HG03571 (cell line): ENCODE measurements around the gene CELF4.

Experiments used
- ATAC-seq: cut with Tn5 transposase; IDR thresholded peaks from one replicate; pipeline ENCODE4 v1.9.1; 2021; ENCODE audit not compliant: unreplicated experiment

Gene CELF4

DNA sequence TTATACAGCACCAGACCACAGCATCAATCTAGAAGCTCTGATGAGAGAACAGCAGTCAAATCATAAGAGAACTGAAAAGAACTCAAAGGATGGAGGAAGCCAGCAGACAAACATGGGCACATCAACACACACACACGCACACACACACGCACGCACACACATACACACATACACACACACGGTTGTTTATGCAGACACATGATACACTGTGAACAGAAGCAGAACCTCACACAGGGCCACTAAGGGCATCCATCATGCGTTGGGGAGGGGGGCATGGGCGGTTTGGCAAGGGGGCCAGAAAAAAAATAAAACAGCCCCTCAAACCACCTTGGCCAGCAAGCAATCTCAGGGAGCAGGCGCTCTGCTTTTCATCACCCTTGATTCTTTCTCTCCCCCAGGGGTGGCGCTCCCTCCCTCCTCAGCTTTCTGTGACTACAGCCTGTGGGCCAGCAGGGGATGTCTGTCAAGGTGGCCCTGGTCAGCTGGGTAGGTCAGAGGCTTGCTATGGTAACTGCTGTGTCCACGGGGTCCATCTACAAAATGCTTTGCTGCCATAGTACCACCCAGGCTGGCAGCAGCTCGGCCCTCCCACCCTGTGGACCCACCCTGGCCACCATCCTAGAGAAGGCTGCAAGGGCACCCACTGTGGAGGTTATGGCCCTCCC, 318.0 kb downstream of the CELF4 start:
- ATAC-seq: no peak

DNA sequence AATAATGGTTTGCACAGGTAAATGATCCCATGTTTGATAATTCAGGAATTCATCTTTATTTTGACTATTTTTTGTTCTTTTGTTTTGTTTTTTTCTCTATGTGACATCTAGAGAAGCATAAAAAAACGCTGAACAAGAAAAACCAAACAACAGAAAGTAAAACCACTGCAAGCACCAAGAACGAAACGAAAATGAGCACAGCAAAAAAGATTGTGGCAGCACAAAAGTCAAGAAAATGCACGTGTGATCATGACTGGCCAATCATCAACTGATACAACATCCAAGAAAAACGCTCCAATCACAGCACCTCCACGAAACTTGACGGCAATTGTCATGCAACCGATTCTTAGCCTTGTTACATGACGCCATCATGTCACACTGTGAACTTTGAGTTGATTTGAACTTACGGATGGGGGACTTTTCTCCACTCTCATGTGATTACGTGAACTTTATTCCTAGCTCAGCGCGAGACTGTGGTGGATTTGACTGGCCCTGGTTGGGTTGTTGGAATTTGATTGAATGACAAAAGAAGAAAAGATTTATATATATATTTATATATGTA, 318.7 kb downstream of the CELF4 start:
- no peak for ATAC-seq

DNA sequence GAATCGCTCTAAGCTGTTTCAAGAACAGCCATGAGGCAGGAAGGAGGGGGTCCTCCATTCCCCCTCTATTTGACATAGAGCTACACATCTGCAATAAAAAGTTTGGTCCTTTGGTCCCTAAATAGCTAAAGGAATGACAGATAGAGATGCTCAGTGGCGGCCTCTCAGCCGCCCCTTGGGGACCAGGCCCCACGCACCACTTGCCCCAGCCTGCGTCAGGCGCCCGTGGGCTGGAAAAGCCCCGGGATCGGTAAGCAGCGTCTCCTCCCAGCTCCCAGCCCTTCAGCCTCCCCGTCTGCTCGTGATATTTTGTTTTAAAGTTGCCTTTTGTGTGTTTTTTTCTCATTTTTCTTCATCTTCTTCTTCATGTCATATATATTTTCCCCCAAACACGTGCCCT, 321.0 kb downstream of the CELF4 start:
- no peak for ATAC-seq

DNA sequence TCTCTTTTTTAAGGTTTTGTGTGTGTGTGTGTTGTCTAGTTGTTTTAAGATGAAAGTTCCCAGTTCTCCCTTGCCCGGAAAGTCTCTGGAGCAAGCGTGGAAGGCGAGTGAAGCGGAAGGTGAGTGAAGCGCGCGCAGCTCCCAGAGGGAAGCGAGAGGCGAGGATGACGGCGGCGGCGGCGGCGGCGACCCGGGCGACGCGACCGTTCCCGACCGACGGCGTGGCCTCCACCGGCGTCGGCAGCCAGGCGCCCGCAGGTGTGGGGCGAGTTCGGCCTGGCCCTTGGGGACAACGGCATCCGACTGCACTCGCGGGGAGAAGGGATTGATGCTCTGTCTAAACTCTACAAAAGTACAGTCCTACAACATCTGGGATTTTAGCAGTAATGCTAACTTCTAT, 321.9 kb downstream of the CELF4 start:
- no peak for ATAC-seq

DNA sequence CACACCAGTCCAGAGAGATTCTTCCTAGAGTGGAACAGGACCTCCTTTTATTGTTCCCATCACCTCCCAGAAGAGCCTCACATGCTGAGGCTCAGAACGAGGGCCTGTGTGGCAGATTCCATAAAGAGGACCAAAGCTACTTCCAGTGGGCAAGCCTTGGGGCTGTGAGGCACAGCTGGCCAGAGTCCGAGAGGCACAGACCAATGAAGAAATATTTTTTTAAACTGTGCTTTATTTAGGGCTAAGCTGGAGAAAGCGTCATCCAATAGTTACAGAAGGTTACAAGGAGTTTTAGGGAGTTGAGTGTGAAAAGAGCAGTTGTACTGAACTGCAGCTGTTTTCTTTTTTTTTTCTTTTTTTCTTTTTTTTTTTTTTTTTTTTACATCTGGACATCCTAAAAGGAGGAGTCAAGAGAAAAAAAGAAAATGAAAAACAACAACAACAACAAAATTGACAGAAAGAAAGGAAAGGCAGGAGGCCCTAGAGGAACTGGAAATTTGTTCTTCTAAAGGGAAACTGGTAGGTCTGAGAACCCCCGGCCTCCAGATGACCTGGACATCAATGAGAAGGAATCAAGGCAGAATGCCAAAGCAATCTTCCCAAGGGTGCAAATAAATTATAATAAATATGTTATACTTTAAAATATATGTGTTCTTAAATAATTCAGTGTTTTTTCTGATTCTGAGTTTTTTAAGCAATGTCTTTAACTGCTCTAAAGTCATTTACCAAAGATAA, 322.6 kb downstream of the CELF4 start:
- no peak for ATAC-seq

DNA sequence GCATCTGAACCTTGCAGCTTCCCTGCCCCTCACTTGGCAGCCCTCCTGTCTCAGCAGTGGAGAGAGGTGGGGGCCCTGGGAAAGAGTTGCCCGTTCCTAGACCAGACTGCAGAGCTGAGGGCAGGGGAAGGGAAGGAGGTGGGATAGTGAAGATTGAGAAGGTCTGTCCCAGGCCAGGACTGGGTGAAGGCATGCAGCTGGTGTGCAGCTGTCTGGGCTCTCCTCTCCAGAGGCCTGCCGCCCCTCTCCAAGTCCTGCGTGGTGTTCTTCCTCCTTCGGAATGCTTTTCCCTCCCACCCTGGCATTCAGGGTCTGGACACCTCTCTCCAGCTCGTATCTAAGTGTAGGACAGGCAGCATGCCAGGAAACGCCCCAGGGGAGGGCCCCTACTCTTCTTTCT, 323.5 kb downstream of the CELF4 start:
- ATAC-seq: no peak

DNA sequence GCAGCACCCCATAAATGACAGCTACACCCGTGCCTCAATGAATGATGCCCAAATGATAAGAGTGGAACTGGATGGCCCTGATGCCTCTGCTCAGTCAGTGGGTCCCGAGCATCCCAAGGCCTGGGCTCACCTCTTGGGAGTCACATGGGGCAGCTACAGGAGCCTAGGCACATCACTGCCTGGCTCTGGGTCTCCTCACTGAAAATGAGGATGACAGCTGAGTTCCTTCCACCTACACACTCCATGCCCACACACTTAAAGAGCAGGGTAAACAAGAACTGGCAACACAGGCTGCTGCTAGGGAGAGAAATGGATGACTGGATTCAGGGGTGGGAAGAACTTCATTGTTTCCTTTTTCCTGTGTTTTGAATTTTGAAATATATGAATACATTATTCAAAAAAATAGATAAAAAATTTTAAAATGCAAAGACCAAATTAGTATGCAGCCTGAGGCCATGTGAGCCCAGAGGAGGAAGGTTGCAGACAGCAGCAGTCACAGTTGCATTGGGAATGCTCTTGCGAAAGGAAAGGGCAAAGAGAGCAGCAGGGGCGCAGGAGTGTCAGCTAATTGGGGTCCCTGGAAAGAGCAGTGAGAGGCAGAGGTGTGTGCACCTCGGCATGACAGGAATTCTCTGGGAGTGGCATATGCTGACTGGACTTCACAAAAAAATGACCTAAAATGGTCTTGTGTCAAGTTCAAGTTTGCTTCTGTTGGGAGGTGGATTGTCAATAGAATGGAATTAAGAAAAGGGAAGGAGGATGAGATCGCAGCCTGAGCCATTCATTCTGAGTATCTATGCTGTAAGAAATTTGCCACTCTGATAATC, 327.1 kb downstream of the CELF4 start:
- ATAC-seq: no peak

DNA sequence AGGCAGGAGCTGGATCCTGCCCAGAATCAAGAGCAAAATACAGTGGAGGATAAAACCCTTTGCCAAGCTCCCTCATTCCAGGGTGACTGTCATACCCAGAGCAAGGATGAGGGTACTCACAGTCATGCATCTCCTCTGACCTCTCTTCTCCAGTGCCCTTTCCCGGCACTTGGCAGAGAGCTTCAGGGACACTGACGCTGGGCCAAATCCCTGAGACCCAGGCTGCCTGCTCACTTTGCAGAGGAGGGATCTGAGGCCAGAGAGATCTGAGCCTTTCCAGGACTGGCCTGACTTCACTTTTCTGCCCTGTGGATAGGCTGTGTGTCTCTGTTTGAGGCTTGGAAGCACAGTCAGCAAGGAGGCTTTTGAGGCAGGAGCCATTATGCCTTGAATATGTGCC, 330.0 kb downstream of the CELF4 start:
- no peak for ATAC-seq

DNA sequence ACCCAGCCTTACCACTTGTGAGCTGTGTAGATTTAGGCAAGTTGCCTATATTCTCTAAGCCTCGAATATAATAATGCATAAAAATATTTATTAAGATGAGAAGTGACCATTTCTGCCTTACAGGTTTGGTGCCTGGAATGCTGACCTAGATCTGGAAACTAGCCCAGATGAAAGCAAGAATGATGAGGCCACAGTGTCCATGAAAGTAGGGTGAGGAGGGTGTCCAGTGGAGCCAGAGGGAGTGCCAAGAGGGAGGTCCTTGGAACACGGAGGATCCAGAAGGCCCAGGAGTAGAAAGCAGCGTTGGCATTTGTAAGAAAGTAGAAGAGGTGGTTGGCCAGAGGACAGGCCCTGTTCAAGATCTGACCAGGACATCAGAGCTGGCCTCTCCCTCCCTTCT, 334.3 kb downstream of the CELF4 start:
- no peak for ATAC-seq

DNA sequence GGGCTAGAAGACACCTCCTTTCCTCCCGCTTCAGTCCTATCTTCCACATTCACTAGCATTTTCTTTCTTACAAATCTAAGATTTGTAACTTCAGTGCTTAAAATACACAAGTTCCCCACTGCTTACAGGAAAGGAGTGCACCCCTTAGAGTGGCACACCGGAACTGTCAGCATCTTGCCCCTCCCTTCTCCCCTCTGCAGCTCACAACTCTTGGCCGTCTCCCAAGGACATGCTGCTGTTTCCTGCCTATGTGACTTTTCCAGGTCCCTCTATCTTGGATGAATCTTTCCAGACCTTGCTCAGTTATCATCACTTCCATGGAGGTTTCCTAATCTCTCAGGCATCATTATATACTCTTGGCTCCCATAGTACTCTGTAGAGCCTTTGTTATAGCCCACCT, 334.8 kb downstream of the CELF4 start:
- ATAC-seq: no peak

DNA sequence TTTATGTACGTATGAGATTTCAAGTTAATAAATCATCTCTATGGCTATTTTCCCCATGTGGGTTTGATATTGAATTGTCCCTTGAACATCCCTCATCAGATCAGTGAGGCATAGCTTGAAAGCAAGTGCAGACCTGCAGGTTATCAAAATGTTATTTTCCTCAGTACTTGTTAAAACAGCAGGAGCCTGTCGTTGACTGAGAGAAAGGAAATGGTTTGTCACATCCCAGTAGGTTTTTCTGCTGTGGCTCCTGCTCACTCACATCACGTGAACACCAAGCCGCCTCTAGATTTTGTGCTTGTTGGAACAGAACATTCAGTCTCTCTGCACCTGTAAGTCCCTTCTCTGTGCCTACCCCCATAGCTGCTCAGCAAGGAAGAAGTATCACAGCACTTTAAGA, 340.3 kb downstream of the CELF4 start:
- no peak for ATAC-seq

DNA sequence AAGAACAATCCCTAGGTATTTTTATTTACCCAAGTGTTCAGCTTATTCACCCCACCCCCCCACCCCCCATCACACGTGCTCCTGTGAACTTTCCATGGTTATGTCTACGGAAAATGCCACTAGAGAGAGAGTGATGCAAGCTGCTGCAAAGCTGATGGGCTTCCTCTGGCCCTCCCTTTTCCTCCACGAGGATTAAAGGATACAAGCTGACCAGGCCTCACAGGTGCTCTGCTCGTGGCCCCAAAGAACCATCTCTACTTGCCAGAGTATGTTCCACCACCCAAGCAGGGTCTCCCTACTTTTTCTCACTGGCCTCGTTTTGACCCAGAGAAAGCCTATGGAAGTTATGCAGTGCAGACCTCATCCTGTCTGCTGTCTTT, 342.6 kb downstream of the CELF4 start:
- ATAC-seq: no peak

DNA sequence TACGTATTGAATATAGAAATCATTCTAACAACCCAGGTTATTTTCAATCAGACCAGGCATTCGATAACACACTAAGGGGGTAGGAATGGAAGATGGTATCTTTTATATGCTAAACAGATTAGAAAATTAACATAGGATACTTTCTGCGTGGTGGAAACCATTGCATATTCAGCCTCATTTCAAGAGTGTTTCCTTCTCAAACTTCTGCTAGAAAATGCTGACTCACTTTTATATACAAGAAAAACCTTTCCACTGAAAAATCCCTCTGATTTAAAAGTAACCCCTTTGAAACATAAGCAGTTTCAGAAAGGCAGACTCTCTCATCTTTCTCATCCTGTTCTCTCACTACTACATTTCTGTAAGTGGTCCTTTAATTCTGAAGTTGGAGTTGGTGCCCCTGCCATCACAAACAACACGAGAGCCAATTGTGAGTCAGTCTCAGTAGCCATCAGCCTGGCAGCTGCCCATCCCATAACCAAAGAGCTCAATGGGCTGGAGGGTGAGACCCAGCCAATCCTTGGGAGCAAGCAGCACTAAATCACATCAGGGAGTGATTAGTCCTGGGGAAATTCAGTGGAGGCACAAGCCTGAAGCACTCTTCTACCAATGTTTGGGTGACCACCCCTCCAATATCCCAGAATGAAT, 343.1 kb downstream of the CELF4 start:
- ATAC-seq: no peak

DNA sequence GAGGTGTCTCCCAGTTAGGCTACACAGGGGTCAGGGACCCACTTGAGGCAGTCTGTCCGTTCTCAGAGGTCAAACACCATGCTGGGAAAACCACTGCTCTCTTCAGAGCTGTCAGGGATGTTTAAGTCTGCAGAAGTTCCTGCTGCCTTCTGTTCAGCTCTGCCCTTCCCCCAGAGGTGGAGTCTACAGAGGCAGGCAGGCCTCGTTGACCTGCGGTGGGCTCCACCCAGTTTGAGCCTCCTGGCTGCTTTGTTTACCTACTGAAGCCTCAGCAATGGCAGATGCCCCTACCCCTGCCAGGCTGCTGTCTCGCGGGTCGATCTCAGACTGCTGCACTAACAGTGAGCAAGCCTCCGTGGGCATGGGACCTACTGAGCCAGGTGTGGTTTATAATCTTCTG, 346.3 kb downstream of the CELF4 start:
- no peak for ATAC-seq

DNA sequence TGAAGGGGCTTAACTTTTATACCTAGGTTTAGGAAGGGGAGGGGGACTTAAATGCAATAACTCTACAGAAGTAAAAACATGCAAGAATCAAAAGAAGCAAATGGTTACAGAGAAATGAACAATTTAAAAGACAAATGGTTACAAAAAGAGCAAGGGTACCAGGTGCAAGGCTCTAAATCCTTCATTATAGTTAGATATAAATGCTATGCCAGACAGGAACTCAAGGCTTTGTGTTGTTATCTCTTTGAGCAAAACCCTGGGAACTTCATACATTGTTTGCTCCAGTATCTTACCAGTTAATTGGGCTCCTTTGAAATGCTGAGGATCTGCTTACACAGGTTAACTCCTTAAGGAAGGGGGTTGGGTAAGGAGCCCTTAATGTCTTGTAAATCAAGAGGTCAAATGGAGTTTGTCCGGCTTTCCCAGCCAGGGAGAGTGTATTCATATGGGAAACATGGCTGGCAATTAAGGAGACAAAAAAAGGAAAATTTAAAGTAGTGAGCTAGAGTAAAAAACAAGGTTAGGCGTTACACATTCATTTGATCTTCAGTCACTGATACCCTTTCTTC, 347.5 kb downstream of the CELF4 start:
- ATAC-seq: no peak

DNA sequence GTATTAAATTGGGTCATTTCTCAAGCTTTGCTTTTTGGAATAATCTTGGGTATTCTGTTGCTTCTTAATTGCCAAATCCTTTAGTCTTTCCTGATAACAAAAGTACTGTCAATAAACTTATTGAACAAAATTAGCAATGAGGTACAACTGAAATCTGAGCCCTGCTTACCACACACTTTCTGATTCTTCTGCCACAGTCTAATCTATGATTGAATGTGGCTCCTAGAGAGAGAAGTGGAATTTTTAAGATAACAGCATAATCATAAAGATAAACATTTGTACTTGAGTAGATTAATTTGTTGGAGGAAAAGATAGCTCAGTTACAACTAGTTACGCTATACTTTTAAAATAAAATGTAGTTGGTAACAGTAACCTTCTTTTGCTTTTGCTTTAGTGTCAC, 354.8 kb downstream of the CELF4 start:
- ATAC-seq: no peak

DNA sequence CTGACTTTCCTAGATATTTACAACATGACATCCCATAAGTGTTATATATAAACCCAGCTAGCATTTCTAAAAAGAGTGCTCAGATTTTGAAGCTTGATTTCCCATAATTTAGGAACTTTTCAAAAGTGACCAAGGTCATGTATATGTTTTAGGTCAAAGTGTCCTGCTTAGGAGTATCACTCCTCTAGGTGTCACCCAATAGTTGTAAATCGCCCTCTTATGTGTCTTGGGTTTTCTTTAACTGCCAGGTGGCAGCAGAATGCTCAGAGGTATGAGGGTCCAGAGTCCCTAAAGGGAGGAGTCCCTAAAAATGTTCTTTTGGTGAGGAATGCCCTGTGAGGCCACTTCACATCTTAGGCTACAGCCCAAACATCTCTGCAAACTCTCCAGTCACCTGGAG, 358.3 kb downstream of the CELF4 start:
- ATAC-seq: no peak

DNA sequence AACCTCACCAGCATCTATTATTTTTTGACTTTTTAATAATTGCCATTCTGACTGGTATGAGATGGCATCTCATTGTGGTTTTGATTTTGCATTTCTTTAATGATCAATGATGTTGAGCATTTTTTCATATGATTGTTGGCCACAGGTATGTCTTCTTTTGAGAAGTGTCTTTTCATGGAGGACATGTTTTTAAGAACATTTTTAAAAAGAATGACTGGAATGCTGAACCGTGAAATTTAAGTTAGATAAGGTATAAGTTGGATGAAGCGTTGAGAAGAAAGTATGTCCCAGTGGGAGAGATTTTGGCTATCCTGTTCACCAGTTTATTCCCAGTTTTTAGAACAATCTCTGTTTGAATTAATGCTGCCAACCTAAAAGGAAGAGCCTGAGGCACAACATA, 365.9 kb downstream of the CELF4 start:
- no peak for ATAC-seq
